Spleen (tissue), 7 donors: ENCODE data around the gene ANGPTL2.

Source experiments
- POLR2A ChIP-seq, 3 donors: fragments of 450-650 bp; IDR thresholded peaks; one replicate each; pipeline ENCODE4 v1.5.1; 2017; ENCODE audit warnings: antibody characterized with exemption in 3 of 3, mild to moderate bottlenecking in 1 of 3
- TF ChIP-seq, protein P1 (sequence below), 11 experiments: fragments of 200-600 bp in 7 of 11; fragments of 450-650 bp in 4 of 11; sonication (generic) in 4 of 11; IDR thresholded peaks in 8 of 11; conservative IDR thresholded peaks in 3 of 11; 1 replicate in 7 of 11; 2 replicates in 4 of 11; pipeline versions ENCODE4 v1.4.0 to v1.8.0; 2016 to 2021; ENCODE audit warnings: antibody characterized with exemption in 11 of 11, inconsistent platforms in 4 of 11, mild to moderate bottlenecking in 1 of 11
- donor health status: DM: no; HTN: no; CAD: no; lungs with moderate emphysema.
- donor health status: DM: no; HTN: no; CAD: no.
- donor health status: DM: no; HTN: no; CAD: no.

DNA sequence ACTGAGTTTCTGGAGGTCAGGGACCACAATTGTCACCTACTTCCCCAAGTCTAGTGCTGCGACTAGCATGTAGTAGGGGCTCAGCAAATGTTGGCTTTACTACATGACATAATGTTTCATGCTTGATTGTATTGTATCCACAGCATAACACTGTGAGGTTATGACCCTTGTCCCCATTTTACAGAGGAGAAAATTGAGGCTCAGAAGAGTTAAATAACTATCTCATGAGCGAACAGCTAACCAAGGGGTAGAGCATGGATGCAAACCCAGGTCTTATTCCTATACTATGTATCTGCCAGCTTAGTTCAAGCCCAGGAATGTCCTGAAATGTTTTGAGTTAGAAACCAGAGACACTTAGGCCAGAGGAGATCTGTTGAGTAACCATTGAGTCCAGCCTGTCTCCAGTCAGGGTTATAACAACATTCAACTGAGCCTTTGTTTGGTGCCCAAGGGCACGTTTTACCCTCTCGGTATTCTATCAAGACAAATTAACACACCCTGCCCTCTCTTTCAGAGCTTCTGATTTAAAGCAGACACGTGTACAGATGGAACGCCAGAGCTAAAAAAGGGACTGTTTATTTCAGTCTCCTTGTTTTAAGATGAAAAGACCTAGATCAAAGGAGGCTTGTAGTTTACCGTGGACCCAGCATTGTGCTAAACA lies 16.5 kb downstream of the ANGPTL2 start:
- TF ChIP-seq, protein P1, sequence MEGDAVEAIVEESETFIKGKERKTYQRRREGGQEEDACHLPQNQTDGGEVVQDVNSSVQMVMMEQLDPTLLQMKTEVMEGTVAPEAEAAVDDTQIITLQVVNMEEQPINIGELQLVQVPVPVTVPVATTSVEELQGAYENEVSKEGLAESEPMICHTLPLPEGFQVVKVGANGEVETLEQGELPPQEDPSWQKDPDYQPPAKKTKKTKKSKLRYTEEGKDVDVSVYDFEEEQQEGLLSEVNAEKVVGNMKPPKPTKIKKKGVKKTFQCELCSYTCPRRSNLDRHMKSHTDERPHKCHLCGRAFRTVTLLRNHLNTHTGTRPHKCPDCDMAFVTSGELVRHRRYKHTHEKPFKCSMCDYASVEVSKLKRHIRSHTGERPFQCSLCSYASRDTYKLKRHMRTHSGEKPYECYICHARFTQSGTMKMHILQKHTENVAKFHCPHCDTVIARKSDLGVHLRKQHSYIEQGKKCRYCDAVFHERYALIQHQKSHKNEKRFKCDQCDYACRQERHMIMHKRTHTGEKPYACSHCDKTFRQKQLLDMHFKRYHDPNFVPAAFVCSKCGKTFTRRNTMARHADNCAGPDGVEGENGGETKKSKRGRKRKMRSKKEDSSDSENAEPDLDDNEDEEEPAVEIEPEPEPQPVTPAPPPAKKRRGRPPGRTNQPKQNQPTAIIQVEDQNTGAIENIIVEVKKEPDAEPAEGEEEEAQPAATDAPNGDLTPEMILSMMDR (IDR thresholded peaks at IDR 0.05 in 8 of 11, conservative IDR thresholded peaks at IDR 0.05 in 3 of 11): no peak
- TF ChIP-seq POLR2A (IDR thresholded peaks at IDR 0.05): no peak
